ENCODE data around the gene CFAP299.

Gene CFAP299

DNA sequence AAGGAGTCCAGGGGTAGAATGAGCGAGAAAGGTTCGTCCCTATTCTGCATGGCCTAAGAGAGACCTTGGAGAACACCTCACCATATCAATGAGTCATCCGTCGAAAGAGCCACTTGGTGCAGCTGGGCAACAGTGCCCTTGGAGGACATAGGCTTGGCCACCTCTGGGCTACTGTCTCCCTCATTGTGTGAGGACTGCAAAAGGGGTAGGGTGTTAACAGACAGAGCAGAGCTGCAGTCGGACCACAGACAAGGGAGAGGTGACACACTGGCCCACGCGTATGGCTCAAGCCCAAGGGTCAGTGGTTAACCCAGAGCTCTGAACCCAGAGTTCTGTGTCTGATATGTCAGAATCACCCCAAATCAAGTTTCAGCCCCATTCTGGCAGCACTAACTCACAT is 576.8 kb downstream of the CFAP299 start:
- DNase-seq, result no peak

DNA sequence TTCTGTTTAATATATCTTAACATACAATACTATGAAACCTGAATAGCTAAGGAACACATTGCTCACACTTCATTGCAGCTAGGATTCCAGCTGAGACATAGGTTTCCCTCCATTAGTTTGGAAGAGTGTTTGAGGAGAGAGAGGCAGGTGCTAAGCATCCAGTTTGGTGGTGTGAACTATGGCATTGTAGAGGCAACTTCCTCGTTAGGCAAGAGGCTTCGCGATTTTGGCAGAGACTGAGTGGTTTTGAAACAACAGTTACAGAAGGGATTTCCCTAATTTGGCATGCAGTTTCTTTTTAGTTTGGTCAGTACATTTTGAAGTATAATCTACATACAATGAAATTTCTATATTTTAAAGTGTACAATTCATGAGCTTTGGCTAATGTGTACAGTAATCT is 577.9 kb downstream of the CFAP299 start:
- no peak for DNase-seq

DNA sequence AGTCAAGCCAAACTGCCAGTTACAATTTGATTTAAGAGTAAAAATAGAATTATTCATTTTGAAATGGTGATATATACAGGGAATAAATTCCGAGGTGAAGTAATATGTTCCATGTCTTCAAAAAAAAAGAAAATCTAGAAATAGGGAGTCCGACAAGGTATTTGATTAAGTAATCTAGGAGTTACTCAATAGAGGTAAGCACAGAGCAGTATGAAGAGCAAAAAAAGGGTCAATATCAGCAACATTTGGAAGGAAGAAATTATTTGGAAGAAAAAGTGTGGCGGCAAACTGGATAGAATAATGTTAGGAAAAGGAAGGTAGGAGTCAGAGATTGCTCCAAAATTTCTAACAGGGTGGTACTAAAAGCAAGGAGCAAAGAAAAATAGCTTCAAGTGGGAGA is 581.2 kb downstream of the CFAP299 start:
- DNase-seq, result no peak

DNA sequence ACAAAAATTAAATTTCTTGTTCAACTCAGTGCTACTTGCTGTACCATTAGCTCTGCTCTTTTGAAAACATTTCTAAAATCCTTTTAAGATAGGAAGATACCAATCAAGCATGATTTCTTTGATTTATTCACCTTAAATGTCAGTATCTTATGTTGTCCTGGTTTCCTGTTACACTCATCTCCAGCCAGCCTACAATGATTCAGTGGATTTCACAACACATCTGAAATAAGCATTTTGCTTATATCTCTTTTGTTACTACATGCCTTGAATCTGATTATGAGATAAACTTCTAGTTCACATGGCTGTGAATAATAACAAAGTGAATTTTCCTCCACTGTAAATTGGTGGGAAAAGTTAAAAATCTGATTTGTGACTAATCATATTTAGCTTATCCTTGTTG is 582.5 kb downstream of the CFAP299 start:
- DNase-seq, result no peak

DNA sequence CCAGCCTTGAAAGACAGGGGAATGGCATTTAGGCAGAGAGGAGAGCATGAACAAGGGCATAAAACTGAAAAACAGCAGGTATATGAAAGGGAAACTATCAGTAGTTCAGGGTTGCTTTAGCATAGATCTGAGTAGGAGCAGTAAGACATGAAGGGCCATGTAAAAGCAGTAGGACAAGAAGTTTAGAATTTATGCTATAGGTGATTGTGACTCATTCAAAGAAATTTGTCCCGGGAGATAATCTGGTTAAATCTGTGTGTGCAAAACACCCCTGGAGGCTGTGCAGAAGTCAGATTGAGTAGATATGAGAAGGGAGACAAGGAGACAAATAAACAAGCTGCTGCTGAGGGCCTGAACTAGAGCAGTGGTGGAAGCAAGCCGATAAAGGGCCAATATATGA is 585.9 kb downstream of the CFAP299 start:
- no peak for DNase-seq

DNA sequence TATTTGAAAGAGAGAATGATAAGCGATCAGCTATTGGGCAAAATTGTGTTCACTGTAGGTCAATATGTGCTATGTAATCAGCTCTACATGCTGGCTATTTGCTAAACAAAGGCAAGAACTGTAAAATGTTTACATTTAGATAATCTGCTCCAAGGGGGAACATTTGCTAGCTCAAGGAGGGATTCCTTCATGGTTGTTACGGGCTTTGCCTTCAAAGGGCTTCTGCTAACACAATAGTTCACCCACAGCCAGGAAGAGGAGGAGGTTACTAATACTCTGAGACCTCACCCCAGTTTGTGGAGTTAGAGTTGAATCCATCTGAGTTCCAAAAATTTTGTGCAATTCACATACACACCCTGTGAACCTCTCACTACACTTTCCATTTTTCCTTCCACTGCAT is 587.4 kb downstream of the CFAP299 start:
- DNase-seq, result no peak

DNA sequence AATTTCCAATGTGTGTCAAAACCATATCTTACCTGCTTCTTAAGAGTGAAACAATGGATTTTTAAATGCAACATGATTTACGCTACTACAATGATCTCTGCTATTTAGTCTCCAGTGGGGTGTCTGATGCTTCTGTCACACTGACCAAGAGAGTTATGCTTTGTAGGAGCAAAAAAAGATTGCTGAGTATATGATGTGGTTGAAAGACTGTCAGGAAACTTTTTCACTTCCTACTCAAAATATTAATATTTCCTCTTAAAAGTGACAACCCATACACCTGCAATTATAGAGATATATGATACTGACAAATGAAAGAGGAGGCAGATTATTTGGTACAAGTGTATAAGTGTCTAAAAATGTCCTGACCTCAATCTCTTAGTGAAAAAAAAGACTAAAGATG is 589.8 kb downstream of the CFAP299 start:
- no peak for DNase-seq

DNA sequence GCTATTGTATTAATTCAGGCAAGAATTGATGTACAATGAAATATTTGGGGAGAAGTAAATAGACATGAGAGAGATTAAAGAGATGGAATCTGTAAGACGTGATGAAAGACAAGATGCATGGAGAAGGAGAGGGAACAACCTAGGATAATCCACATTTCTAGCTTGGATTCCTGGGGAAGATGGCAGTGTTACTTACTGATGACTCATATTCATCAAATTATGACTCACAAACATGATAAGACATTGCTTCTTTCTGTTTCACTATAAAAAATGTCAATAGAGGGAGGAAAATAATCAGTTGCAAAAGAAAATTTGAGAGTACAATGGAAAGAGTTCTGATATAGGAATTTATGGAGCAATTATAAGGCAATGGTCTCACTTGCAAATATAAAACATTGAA is 590.9 kb downstream of the CFAP299 start:
- no peak for DNase-seq

DNA sequence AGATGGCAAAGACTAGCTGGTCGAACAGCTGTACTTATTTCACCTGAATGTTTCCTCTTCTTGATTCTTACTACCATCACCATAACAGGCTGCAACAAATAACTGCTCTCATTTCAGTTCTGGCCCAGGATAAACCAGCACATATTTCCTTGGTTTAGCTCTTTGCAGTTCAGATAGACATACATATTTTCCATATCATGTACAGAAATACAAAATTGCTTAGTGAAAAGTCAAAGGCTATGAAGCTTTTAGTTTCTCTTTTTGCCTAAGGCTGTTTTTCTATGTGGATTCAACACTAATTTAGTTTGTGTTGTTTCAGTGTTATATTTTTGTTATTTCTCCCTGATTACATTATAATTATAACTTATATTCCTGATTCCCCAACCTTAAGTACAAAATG is 591.4 kb downstream of the CFAP299 start:
- DNase-seq, result no peak

DNA sequence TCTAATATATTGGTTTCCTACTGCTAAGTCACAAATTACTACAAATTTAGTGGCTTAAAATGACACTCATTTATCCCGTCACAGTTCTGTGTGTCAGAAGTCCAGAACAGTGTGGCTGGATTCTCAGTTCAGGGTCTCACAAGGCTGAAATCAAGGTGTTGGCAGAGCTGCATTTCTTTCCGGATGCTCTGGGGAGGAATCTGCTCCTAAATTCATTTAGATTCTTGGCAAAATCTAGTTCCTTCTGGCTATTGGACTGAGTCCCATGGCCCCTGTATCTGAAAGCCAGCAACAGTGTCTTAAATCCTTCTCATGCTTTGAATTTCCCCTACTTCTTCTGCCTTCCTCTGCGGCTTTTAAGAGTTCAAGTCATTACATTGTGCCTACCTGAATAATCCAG is 591.9 kb downstream of the CFAP299 start:
- DNase-seq, result no peak

DNA sequence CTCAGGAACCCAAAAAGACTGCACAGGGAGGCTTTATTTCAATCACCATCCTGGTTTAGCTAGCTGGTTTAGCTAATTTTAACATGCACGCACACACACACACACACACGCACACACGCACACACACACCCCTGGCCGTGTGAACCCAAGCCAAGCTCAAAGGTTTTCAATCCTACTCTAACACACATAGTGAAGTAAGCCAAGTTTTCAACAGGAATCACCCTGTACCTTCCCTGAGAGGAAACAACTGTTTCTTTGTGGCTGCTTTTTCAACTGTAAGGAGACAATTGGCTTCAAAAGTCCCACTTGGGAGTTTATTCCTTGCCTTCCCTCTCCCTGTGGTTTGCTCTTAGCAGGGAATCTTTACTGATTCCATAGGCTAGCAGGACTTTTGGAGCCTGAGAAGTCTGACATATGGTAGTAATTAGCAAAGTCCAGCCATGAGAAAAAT is 596.1 kb downstream of the CFAP299 start:
- no peak for DNase-seq

DNA sequence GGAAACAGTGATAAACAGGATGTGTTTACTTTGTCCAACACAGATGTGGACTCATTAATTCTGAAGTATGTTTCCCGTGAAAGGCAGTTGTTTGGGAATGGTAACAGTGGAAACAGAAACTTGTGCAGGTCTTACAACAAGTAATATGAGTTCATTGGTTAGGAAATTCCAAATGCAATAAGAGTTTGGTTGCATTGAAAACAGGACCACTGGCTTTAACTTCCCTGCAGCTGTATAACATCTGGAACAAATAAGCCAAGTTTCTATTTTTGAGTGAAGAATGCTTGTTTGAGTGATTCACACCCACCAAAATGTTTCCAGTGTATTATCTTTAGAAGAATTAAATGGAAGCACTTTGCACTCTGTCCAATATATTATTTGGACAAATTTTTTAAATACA is 612.6 kb downstream of the CFAP299 start:
- no peak for DNase-seq

DNA sequence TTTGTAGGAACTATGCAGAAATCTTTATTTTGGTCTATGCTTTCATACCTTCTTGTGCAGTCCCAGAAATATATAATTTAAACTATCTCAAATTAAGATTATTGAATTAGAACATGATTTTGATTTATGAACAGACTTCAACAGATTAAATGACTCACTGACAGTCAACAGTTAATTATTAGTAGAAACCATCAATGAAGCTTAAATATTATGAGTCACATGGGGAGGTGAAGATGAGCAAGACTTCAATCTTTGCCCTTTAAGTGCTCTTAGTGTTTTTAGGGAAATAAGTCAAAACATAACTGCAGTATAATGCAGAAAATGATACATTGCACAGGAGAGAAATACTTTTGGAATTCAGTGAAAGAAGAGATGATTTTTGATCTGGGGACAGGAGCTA is 613.5 kb downstream of the CFAP299 start:
- DNase-seq, result no peak

DNA sequence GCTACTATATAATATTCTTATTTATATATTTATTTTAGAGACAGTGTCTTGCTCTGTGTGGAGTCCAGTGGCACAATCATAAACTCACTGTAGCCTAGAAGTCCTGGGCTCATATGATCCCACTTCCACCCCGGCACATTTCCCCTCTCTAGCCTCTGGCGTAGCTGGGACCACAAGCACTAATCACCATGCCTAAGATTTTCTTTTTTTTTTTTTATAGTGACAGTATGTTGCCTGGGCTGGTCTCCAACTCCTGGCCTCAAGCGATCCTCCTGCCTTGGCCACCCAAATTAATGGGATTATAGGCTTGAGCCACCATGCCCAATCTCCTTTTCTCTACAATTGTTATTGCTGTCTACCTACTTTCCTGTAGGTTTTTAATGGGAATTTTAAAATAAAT is 620.9 kb downstream of the CFAP299 start:
- no peak for DNase-seq

DNA sequence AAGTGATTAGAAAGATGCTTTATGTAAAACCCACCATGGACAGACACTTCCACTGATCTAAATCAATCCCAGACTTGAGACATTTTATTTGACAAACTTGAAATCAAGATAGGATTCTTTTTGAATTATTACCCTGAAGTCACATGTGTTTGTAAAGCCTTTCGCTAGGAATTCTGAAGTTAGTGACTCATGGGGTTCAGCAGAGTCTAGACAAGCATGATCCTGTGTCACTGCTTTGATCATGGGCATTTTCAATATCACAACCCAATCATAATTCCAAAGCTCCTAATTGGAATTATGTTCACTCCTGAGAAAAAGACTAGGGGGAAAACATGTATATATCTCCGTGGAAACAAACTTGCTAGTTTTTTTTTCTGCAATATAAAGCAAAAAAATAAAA is 627.5 kb downstream of the CFAP299 start:
- DNase-seq, result no peak

DNA sequence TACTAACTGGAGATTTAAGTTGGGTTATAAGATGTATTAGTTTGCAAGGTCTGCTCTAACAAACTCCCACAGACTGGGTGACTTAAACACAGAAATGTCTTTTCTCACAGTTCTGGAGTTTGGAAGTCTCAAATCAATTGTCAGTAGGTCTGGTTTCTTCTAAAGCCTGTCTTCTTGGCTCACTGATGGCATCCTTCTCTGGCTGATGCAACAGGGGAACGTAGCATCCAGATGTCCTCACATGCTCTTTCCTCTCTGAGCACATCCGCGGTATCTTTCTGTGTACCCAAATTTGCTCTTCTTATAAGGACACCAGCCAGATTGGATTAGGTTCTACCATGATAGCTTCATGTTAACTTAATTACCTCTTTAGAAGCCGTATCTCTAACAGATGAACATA is 631.8 kb downstream of the CFAP299 start:
- no peak for DNase-seq

DNA sequence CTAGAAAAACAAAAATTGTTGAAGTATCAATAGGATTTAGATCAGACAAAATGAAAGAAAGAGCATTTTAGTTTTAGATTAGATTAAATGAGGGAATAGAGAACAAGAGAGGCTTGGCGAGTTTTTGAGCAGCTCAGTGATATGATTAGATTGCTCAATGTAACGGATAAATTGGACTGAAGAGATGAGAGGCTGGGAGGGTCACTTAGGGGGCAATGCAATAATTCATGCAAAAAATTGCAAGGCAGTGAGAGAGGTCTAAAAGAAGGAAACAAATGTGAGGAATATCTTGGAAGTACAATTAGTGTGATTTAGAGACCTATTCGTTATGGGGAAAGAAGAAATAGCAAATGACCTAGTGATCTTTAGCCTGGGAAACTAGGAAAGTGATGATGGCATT is 644.7 kb downstream of the CFAP299 start:
- DNase-seq, result no peak

DNA sequence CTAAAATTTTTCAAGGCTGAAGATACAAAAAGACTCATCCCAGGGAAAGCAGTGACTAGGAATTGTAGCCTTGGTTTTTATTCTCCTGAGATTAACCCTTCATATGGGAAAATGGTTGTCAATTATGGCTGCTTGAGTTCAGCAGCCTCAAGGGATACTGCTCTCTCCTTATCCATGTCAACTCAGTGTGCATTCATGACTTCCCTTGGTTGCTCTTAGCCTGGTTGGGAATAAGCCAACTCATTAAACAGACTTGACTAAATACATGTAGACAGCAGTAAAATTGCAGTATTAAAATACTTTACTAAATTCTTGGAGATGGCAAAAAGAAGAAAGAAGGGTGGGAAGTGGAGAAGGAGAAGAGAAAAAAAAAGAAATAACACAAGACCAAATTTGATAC is 650.5 kb downstream of the CFAP299 start:
- no peak for DNase-seq

DNA sequence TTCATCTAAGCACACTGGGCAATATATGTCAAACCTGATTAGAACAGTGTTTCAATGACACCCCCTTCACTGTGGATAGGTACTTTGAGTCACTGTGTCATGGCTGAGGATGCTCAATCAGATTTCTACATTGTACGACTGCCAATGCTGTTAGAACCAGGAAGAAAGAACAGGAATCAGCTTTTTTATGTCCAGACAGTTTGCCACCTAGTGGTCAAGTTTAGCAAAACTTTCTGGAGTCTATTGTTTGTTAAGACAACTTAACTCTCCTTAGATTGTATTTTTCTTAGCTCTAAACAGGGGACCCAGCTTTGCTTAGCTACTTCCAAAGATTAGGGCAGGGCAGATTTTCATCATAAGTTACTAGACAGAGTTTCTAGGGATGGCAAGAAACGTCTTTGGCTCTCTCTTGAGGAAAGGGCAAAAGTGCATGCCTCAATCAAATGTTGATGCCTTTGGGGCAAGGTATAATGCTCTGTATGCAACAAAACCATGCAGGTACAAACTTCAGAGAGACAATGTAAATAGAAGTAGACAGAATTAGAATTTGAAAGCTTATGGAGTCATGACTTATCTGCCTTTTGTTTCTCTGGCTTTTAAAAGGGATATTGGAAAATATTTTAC is 654.5 kb downstream of the CFAP299 start:
- DNase-seq, result peak in 5 of 56 donors; percentile 0 to 20 (median 1)

DNA sequence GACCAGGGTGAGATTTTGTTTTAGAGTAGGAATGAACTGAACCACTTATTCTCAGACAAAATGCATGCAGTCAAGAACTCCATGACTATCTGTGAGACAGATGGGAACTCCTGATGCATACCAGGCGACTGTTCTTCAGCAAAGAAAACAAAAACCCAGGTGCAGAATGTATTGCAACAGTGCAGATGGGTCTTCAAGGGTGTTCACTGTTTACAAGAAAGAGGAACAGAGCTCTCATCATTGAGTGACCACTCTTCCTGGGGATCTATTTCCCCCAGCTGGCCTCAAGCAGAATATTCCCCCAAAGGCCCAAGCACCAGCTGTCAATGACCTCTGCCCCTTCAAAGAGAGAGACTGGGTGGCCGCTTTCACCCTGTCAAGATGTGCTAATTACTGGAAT is 655.3 kb downstream of the CFAP299 start:
- no peak for DNase-seq

DNA sequence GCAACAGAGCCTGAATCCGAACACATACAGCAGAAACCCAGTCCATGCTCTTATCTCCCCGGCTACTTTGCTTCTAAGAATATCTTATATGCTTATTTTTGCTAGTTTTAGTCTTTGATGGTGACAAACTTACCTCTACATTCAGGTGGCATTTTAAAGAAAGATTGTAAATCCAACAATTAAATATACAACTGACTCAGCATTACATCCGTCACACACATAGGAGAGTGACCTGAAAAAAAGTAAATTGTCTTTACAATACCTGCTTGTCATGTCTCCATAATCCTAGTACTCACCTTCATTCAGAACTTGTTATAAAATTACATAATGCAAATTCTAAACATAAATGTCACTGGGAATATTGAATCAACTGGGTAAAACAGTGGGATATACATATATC is 664.4 kb downstream of the CFAP299 start:
- DNase-seq, result no peak

DNA sequence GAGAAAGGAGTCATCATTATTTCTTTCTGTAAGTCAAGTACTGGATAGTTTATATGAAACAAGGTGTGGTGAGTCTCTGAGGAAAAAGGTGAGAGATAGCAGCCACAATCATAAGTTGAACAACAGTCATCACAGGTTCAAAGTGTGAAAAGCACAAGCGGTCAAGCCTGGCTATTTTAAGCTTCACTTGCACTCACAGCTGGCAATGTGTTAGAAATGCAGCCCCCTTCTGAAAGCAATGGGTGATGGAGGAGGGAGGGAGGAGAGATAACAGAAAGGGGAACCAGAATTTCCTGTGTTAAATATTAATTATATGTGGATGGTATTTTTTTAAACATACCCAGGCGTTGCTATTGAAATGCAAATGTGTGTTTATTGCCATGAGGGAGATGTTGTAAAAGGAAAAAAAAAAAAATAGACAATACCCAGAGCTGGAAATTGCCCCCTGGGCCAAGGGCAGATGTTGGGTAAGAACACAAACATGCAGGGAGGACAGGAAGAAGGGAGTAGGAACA is 668.1 kb downstream of the CFAP299 start:
- DNase-seq, result no peak

DNA sequence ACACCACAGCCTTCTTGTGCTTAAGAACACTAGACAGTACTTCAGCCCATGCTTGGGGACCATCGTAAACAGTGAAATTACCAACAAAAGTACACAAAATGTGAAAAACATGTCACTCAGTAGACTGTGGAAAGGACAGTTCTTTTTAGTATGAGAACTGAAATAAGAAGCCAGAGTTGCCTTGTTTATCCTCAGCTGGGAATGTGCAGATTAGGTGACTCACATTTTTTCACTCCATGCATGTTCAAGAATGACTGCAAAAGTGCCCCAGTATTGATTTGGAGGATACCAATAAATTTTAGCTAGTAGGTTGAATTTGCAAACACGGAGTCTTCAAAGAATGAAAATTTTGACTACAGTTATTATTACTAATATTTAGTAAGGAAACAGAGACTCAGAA is 671.9 kb downstream of the CFAP299 start:
- DNase-seq, result no peak
